Hepatocyte (in vitro differentiated cells): Measurements from ENCODE around the gene GRID2.
A peak's percentile ranks its signal among the peaks of the same experiment; 100 is the strongest.

Experiments used
- CTCF ChIP-seq: fragments of 200-600 bp; sonication (generic); IDR thresholded peaks from 2 replicates; pipeline ENCODE4 v1.5.1; 2016; ENCODE audit warnings: antibody characterized with exemption, mild to moderate bottlenecking; ENCODE audit not compliant: poor library complexity
- EZH2 ChIP-seq: fragments of 200-600 bp; sonication (generic); IDR thresholded peaks from 2 replicates; pipeline ENCODE4 v1.6.1; 2016; ENCODE audit warnings: antibody characterized with exemption, mild to moderate bottlenecking, borderline replicate concordance
- EZH2phosphoT487 ChIP-seq: fragments of 200-600 bp; sonication (generic); IDR thresholded peaks from one replicate; pipeline ENCODE4 v1.6.1; 2018; ENCODE audit warnings: antibody characterized with exemption, mild to moderate bottlenecking, low read depth, moderate library complexity; ENCODE audit not compliant: unreplicated experiment, severe bottlenecking

- TF ChIP-seq CTCF (peak; percentile 4), EZH2 (no peak), EZH2phosphoT487 (no peak)
Measured at GRCh38 chr4:92618968-92619367, 315.2 kb downstream of the GRID2 start.
